ENCODE data around the gene MB21D2.

DNA sequence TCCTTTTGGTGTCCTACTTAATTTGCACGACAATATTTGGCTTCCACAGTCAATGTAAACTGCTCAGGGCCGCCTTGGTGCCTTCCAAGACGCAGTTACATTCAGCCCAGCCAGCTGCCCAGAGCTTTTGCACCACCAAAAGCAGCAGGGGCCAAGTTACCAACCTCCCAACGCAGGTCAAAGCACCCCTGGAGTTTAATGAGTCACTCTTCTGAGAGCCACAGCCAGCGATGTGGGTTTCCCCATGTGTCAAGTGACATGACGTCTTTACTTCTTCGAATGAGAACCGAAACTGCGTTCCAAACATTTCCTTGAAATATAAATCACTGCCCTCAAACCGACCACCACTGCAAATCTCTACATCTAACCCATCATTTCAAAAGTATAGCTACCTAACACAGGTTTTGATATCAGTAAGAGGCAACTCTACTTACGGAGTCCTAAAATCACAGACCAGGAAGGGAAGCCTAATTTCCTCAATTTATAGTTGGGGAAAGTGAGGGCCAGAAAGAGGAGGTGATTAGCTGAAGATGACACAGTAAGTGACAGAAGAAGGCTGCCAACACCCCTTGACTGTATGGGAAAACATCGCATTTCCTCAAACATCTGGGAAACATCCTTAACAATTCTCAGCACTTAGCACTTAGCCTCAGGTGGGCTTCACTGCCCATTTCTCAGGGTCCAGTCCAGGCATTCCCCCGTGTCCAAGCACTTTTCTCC, 24.5 kb downstream of the MB21D2 start:
- TF ChIP-seq, protein P1, sequence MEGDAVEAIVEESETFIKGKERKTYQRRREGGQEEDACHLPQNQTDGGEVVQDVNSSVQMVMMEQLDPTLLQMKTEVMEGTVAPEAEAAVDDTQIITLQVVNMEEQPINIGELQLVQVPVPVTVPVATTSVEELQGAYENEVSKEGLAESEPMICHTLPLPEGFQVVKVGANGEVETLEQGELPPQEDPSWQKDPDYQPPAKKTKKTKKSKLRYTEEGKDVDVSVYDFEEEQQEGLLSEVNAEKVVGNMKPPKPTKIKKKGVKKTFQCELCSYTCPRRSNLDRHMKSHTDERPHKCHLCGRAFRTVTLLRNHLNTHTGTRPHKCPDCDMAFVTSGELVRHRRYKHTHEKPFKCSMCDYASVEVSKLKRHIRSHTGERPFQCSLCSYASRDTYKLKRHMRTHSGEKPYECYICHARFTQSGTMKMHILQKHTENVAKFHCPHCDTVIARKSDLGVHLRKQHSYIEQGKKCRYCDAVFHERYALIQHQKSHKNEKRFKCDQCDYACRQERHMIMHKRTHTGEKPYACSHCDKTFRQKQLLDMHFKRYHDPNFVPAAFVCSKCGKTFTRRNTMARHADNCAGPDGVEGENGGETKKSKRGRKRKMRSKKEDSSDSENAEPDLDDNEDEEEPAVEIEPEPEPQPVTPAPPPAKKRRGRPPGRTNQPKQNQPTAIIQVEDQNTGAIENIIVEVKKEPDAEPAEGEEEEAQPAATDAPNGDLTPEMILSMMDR (optimal IDR thresholded peaks at IDR 0.05 in 1 of 3, IDR thresholded peaks at IDR 0.05 in 1 of 3, conservative IDR thresholded peaks at IDR 0.05 in 1 of 3; ENCODE audit: extremely low read depth in 1 of 3, insufficient read depth in 2 of 3, low read length in 3 of 3): no peak
- no peak for TF ChIP-seq EZH2 (IDR thresholded peaks at IDR 0.05; ENCODE audit: low read length)
